HuH-7 (cell line): Measurements from ENCODE around the gene SLC9A8.

ENCODE experiments used
- DNase-seq: peaks from one replicate; pipeline ENCODE4 v3.0.0; 2011; ENCODE audit warnings: low spot score

SLC9A8 gene

GRCh38 chr20:49814057-49814694, 1.5 kb downstream of the SLC9A8 start:
- no peak for DNase-seq

- no peak for DNase-seq
Observed at GRCh38 chr20:49818816-49819215, 6.2 kb downstream of the SLC9A8 start.

- no peak for DNase-seq
Observed at GRCh38 chr20:49819702-49820101, 7.1 kb downstream of the SLC9A8 start.

GRCh38 chr20:49821381-49821780, 8.8 kb downstream of the SLC9A8 start:
- DNase-seq, result no peak

GRCh38 chr20:49821870-49822331, 9.3 kb downstream of the SLC9A8 start:
- no peak for DNase-seq

GRCh38 chr20:49823152-49823847, 10.7 kb downstream of the SLC9A8 start:
- no peak for DNase-seq

GRCh38 chr20:49824206-49824605, 11.6 kb downstream of the SLC9A8 start:
- DNase-seq, result no peak

- peak; percentile 63 for DNase-seq
Observed at GRCh38 chr20:49825521-49826033, 12.9 kb downstream of the SLC9A8 start.

GRCh38 chr20:49831022-49831769, 18.6 kb downstream of the SLC9A8 start:
- no peak for DNase-seq

GRCh38 chr20:49831770-49832631, 19.4 kb downstream of the SLC9A8 start:
- no peak for DNase-seq

- DNase-seq, result no peak
Observed at GRCh38 chr20:49832632-49833327, 20.2 kb downstream of the SLC9A8 start.

GRCh38 chr20:49833483-49833882, 20.9 kb downstream of the SLC9A8 start:
- no peak for DNase-seq

- no peak for DNase-seq
Observed at GRCh38 chr20:49835031-49835430, 22.4 kb downstream of the SLC9A8 start.

- no peak for DNase-seq
Observed at GRCh38 chr20:49838546-49838945, 25.9 kb downstream of the SLC9A8 start.

GRCh38 chr20:49843139-49843538, 30.5 kb downstream of the SLC9A8 start:
- no peak for DNase-seq

GRCh38 chr20:49843770-49844380, 31.2 kb downstream of the SLC9A8 start:
- DNase-seq, result no peak

GRCh38 chr20:49845060-49845459, 32.4 kb downstream of the SLC9A8 start:
- DNase-seq, result no peak

GRCh38 chr20:49846206-49846807, 33.7 kb downstream of the SLC9A8 start:
- peak; percentile 69 for DNase-seq

GRCh38 chr20:49850463-49851230, 38.0 kb downstream of the SLC9A8 start:
- no peak for DNase-seq
